ENCODE data around the gene PEMT.

Gene PEMT

DNA sequence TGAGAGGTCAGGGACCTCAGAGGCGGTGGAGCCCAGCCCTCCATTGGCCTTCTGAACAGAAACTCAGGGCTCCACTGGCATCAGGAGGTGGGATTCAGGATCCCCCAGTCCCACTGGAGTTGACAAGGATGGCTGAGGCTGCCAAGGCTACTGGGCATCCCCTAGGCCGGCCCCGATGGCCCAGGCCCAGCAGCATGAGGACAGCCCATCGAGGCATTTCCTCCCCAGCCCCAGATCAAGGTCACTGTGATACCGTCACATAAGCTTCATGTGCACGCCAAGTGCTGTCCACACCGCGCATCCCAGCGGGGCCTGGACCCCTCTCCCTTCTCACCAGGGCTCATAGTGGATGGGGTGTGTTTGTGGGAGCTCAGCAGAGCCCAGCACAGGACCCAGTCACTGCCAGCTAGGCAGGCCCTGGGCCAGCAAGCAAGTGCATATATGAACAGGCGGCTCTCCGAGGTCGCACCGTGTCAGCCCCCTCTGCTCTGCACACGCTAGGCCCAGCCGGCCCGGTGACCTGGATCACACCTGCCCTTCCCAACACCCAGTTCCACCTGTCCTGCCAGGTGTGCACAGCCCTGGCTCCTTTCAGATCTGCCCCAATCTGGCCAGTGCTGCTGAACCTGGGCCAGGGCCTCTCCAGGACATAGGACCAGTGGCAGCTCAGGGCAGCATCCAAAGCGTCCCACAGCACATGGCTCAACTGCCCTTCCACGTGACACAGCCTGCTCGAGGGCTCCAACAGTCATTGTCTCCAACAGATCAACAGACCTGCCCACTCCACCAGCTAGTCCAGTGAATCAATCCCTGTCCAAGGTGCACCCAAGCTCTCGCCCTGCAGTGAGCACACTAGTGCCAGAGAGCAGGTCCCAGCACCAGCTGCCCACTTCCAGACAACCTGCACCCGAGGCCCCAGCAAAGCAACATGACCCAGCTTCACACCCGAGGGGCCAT is 62.5 kb downstream of the PEMT start:
- DNase-seq, result no peak

DNA sequence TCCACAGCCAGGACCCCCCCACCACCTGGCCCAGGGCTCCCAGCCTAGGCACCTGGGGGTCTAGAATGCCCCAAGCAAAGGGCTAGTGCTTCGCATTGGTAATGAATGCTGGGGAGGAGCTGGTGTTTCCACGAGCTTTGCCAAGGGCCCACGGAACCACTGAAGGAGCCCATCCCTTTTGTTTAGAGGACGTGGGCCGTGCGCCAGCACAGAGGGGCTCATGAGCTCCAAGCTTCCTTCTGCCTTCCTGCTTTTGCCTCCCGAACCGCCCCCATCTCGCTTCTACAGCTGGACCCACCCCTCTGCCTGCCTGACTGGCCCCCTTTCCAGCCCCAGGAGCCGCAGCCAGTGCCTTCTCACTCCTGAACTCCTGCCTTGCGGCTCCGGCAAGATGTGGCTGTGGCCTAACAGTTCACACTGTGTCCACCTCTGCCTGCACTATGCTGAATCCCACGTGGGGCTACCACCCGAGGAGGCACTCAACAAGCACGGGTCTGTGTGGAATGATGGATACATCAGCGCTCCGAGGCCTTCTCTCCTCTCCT is 63.5 kb downstream of the PEMT start:
- no peak for DNase-seq

DNA sequence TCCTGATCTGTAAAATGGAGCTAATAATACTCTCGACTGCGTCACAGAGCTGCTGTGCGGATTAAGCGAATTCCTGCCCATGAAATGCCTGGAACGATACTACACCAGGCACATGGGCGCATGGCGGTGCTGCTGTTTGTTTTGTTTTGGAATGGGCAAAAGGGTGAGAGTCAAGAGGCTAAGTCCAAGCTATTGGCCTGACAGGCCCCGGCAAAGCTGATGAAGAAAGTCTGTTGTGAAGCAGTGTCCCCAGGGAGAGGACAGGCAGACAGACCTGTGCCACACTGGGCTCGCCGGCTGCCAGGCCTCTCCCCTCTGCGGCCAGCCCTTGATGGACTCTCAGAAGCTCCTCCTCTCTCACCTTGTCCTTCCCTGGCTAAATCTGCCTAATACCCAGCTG is 64.0 kb downstream of the PEMT start:
- DNase-seq, result no peak

DNA sequence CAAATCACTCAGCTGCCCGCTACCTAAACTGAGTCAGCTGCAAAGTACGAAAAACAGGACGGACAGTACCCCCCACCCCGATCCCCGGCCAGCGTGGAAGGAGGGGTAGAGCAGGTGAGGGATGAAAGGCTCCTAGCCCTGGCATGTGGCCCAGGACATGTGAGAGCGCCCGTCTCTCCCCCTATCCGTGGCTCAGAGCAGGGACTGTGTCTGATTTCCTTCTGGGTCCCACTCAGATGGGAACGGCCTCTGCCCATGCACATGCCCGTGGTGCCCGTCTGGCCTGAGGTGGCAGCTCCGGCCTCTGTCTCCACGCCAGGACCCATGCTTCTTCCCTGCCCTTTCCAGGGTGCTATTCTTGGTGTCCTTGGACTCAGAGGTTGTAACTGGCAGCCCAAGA is 65.1 kb downstream of the PEMT start:
- no peak for DNase-seq

DNA sequence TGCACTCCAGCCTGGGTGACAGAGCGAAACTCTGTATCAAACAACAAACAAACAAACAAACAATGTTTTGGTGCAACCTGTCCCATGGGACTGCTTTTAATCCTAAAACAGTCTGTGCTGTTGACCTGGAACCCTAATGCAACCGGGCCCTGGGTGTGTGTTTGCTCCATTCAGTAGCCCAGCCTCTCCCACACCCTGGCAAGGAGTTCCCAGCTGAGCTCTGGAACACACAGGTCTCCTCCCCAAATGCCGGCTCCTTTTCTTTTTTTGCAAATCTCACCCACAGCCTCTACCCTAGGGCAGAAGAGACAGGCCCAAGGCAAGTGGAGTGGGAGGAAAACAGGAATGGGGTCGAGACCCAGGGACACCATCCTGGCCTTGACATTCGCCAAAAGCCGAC is 65.6 kb downstream of the PEMT start:
- DNase-seq, result no peak

DNA sequence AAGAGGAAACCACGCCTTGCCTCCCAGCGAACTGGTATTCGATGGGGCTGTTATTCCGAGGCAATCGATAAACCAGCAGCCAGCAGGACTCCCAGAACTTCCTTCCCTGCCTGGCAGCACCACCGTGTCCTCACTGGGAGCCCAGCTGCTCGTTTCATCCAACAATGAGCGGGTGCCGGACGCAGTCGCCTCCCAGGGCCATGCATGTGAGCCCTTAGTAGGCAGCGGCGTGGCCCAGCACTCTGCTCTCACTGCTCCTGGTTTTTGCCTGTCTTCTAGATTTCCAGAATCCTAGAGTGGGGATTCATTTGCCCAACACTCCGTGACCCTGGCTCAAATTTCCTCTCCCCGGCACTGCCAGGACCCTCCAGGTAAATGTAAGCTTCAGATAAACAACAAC is 66.2 kb downstream of the PEMT start:
- DNase-seq, result no peak

DNA sequence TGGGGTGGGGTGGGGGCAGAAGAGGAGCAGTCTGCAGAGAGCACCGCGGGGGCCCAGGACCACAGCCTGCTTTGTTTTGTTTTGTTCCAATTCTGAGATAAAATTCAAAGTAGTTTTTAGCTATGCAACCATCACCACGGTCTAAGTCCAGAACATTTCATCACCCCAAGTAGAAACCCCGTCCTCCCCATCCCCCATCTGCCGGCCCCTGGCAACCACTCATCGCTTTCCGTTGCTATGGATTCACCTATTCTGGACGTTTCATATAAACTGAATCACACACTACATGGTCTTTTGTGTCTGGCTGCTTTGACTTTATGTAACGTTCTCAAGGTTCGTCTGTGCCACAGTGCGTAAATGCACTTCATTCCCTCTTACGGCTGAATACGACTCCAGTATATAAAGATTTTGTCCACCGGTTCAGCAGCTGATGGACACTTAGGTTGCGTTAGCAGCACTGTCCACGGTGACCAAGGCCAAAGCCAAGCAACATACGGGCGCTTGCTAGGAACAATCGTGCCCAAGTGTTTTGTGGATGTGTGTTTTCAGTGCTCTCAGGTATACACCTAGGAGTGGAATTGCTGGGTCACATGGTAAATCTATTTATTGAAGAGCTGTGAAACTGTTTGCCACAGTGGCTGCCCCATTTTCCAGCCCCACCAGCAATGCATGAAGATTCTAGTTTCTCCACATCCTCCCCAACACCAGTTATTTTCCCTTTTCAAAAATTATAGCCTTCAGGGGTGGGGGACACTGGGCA is 67.6 kb downstream of the PEMT start:
- DNase-seq, result no peak

DNA sequence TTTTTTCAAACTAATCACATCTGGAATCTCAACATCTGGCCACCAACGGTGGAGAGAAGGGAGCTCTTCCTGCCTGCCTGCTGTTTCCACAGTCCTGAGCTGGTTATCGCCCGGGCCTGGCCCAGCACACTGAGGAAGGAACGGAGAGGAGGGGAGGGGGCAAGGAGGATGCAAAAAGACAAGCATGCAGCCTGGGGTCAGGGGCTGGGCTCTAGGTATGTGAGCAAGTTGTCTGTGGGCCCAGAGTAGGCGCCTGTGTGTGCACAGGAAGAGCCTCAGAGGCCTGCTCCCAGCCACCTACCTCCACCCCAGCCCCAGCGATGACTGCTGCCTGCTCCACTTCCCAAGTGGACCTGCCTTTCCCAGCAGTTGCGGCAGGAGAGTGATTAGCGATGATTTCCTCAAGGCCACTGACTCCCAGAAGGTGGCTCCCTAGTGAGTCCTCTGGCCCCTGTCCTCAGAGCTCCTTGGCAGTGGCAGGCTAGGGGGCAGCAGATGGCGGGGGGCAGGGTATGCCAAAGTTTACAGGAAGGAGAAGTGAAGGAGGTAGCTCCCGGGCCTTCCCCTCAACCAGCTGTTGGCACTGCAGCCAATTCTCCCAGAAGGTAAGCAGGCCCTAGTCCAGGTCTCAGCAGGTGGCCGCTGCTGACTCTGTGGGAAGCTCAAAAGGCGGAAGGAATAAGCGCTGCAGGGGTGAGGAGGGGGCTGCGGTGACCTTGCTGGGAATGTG is 68.3 kb downstream of the PEMT start:
- DNase-seq, result no peak

DNA sequence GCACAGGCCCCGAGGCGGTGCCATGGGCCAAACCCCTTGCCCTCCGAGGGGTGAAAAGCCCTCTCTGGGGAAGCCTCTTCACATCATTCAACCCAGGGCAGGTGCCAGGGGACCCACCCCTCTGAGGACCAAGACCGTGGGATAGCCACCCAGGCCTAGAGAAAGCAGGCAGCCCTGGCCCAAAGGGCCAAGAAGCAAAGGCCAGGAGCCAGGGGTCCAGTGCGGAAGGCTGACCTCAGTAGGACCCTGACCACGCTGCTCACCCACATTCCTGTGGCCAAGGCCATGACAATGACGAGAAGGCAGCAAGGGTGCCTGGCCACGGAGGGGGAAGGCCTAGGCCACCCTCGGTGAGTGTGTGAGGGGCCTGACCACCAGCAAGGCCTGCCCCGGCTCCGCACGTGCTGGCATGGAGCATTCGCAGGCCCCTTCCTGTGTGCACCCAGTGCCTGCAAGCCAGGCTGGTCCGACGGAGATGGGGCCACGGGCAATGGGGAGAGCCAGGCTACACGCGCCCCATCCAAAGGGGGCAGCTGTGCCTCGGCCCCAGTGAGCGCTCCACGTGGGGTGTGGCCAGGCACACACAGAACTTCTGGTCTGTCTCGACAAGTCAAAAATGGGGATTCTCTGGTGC is 70.8 kb downstream of the PEMT start:
- DNase-seq, result no peak

DNA sequence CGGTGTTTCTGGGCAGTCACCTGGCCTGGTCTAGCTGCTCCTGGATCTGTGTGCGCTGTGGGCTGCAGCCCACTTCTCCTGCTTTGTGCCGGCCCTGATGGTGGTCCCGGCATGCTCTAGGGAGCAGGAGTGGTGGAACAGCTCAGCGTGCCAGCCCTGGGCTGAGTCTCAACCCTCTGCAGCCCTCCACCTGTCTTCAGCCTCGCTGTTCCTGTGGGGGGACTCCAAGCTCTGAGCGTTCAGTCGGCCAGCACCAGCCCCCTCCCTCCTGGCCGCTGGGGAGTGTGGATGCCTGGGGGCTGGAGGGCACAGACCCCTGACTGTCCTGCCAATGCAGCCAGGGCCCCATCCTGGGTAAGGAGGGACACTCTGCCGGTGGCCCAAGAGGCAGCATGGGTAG is 71.6 kb downstream of the PEMT start:
- no peak for DNase-seq

DNA sequence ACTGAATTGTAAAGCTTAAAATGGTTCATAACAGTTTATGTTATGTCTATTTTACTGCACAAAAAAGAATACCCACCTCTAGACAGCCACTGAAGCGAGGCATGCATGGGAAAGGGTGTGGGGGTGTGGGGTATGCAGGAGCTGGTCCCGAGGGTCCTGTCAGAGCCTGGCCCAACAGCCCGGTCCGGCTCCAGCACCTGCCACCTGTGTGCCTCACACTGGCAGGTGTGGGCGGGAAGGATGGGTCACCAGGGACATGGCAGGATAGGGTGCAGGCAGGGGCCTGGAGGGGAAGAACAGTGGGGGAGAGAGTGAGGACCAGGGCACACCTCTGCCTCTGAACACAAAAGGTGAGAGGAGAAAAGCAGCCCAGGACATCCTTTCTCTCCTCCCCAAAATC is 72.6 kb downstream of the PEMT start:
- DNase-seq, result no peak

DNA sequence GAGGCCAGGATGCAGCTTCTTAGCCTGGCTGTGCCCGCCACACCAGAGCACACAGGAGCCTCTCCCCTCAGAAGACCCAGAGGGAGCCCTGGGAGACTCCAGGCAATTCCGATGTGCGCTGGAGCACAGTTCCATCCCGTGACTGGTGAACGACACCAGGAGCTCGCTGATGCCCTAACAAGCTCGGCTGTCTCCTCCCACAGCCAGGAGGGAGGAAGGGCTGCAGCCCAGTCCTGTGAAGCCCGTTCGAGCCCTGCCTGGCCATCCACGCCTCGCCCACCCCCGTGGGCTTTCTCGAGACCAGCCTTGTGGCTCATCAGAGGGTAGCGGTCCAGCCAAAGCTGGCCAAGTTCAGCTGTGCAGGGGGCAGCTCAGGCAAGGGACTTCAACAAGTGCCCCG is 73.5 kb downstream of the PEMT start:
- no peak for DNase-seq

DNA sequence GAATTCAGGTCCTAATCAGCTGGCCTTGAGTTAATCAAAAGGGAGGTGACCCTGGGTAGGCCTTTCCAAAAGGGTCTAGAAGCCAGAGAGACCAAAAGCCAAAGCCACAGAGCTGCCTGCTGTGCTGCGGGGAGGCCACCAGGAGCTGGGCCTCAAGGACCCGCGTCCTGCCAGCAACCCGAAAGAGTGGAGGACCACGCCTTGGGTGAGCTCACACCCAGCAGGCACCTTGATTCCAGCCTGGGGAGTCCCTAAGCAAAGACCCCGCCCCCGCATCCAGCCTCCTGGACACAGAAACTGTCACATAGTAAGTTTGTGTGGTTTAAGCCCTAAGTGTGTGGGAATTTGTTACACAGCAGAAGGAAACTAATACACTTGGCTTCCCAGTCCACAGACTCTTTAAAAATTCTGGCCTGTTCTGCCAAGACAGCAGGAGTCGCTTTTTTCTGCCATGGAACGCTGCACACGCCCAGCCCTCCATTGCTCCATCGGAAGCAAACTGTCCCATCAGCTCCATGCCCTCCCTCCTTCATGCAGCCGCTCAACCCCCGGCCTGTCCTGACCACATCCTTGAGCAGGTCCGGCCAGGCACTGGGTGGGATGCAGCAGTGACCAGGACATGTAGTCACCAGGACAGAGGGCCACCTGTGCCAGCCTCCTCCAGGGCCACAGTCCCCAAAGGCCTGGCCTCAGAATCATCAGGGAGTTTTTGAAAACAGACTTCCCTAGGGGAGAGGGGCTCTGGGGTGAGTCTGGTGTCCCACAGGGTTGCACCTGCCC is 74.4 kb downstream of the PEMT start:
- no peak for DNase-seq

DNA sequence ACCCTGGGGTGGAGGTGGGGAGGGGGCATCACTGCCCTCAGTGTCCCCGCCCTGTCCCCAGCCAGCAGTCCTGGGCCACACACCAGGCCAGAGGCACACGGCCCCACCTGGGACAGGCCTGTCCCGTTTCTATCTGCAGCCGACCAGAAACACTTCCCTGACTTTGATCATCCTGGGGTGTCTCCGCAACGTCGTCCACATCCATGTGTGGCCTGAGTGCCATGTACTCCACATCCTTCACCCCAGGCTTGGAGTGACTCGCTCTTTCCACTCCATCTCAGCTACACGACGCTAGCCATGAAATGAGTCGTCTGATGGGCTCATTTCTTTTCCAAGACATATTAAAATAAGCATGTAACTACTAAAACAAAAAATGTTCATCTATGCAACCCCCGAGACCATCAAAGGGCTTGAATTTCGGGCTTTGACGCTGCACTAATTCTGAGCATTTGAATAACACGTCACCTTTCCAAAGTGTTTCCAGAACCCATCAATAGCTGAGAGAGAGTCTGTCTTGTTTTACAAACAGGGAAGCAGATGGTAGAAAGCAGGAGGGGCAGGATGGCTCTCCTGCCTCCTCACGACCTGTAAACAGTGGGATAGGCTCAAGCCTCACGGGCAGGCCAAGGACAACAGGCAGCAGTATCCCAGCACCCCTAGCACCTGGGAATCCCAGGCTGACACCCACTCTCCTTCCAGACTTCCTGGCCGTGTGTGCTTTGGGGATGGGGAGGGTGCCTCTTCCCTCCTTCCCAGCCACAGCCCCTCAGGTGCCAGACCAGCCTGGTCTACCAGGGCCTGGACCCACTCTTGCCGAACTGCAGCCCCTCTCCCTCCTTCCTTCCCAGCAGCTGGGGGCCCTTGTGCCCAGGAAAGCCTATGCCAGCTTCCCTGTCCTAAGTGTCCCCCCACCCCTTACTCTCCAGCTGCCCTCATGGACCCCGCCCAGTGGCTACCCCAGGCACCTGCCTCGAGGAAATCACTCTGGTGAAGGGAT is 75.3 kb downstream of the PEMT start:
- no peak for DNase-seq

DNA sequence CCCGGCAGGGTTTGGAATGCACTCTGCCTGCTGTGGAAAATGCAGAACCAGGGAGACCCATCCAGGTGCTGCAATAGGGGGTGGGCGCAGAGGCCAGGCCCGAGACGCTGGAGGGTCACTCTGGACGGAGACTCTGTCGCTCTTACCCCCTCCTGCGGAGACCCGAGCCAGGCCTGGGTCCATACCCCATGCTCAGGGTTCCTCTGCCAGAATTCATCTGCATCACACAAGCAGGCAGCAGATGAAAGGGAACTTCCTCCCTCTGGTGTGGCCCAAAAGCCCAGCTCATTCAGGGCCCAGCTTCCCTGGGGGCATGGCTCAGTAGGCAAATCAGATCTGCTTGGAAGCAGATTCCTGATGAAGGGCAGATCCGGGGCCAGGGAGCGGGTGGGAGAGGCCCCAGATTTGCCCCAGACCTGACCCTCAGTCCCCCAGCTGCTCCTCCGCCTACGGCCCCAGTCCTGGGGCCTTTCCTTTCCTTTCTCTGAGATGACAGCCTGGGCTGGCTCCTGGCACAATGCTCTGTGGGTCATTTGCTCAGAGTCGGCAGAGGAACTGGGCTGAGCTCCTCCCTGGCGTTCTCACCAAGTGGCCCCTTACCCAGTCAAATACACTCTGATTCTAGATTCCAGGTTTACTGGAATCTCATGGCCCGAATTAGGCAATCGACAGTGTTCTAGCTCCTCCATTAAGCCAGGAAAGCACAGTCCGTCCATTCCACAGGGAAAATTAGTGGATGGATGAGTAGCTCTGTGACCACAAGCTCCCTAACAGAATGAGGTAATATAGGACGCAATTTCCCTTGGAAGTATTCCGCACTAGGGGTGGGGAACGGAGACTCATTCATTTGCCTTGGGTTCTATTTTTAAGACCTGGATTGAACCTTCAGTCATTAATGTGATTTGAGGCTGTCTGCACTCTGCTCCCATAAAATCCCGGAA is 76.2 kb downstream of the PEMT start:
- no peak for DNase-seq

DNA sequence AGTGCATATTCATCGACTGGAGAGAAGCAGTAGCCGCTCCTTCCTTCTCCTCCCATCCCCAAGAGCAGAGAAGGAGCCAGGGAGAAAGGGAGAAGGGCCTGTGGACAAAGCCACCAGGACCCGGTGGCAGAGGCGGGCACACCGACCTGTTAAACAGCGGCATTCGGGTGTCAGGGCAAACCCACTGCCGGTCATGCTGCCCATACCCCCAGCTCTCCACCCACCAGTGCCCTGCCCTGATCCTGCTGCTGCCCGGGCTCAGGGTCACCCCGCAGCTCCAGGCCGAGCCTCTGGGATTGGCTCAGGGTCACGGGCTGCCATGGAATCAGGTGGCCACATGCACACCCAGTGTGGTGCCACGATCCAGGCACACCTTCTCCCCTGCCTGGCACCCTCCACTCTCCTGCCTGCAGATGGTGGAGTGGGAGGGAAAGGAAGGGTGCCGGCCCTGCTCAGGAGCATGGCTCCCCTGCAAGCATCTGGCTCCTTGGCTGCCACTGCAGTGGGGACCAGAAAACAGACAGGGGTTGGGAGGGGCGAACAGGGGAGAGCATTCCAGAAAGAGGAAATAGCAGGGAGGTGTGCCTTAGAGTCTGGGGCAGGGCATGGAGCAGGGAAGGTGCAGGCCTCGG is 77.0 kb downstream of the PEMT start:
- no peak for DNase-seq

DNA sequence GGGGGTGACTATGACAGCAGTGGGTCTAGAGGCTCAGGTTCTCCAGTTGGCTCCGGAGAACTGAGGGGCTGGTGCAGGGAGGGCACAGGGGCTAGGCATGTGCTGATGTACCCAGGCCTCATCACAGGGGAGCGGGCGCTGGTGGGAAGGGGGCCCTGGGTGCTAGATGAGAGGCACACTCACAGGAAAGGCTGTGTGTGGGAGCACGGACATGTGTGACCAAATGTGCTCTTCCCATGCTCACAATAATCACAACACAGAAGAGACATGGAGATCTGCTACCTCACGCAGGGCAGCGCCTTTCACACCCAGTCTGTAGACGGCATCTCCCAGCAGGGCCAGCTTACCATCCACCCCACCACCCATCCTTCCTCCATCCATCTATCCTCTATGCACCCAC is 77.9 kb downstream of the PEMT start:
- DNase-seq, result no peak

DNA sequence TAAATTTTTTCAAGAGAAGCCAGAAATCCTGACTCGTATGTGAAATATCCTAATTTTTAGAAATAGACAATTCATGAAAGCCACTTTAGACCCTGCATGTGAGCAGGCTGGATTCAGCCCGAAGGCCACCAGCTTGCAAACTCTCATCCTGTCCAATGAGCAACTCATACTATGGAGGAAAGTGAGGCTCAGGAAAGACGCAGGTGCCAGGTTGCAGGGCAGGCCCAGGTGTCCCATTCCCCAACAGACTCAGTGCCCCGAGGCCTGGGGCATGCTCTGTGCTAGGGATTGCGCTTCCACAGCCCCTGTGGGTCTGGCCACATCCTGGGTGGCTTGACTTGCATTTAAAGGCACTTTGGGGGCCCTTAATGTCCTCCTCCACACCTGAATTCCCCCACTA is 78.6 kb downstream of the PEMT start:
- no peak for DNase-seq
